Liver (tissue), 9 donors: ENCODE data around the gene TMEM151B. TPM values are rescaled to one million over a fixed set of nuclear protein-coding genes. Genes with fewer than 3 reads are reported as not detected.
"Not testable (repeated sequence)": the region's sequence is repeated elsewhere in the genome, so short reads cannot be mapped to it uniquely, and the experiment has no call there.

Experiments used
- DNase-seq: peaks from one replicate; pipeline ENCODE4 v3.0.0-alpha.2; 2017; ENCODE audit warnings: low spot score
- H3K27ac ChIP-seq, 2 donors: one replicate each; pipeline ENCODE4 v1.7.0; 2013; ENCODE audit warnings: inconsistent platforms in 2 of 2, low read length in 2 of 2, control low read depth in 1 of 2, low read depth in 1 of 2, mild to moderate bottlenecking in 1 of 2
- H3K27me3 ChIP-seq, 4 donors: one replicate each; pipeline versions ENCODE4 v1.6.1 to v1.7.0; 2013; ENCODE audit warnings: low read length in 3 of 4, inconsistent platforms in 1 of 4, mild to moderate bottlenecking in 1 of 4, moderate library complexity in 1 of 4; ENCODE audit not compliant: control insufficient read depth in 4 of 4, insufficient read depth in 4 of 4
- H3K36me3 ChIP-seq, 4 donors: one replicate each; pipeline versions ENCODE4 v1.6.1 to v1.7.0; 2013; ENCODE audit warnings: low read length in 3 of 4, mild to moderate bottlenecking in 3 of 4, low read depth in 1 of 4, moderate library complexity in 1 of 4; ENCODE audit not compliant: control insufficient read depth in 4 of 4, insufficient read depth in 3 of 4
- H3K4me1 ChIP-seq, 4 donors: one replicate each; pipeline versions ENCODE4 v1.6.1 to v1.7.0; 2013; ENCODE audit warnings: low read length in 3 of 4, mild to moderate bottlenecking in 3 of 4, moderate library complexity in 1 of 4; ENCODE audit not compliant: control insufficient read depth in 4 of 4, insufficient read depth in 4 of 4
- H3K4me3 ChIP-seq, 3 donors: one replicate each; pipeline versions ENCODE4 v1.6.1 to v1.7.0; 2013; ENCODE audit warnings: low read length in 3 of 3, control low read depth in 1 of 3, low read depth in 1 of 3, mild to moderate bottlenecking in 1 of 3
- H3K9ac ChIP-seq, 2 donors: one replicate each; pipeline ENCODE4 v1.7.0; 2013; ENCODE audit warnings: low read length in 2 of 2, mild to moderate bottlenecking in 2 of 2, moderate library complexity in 2 of 2, control low read depth in 1 of 2, low read depth in 1 of 2
- H3K9me3 ChIP-seq, 4 donors: one replicate each; pipeline versions ENCODE4 v1.6.1 to v1.7.0; 2013; ENCODE audit warnings: low read length in 3 of 4; ENCODE audit not compliant: control insufficient read depth in 4 of 4
- ATF3 ChIP-seq: IDR thresholded peaks from 2 replicates; pipeline ENCODE4 v1.6.1; 2016; ENCODE audit warnings: antibody characterized with exemption
- CTCF ChIP-seq: fragments of 150-350 bp; IDR thresholded peaks from 2 replicates; pipeline ENCODE4 v1.5.1; 2017; ENCODE audit warnings: improper control_type of control experiment, low read depth, low read length; ENCODE audit not compliant: missing input control
- EGR1 ChIP-seq, 2 donors: IDR thresholded peaks; 2 replicates each; pipeline ENCODE4 v1.6.1; 2016 to 2018; ENCODE audit warnings: antibody characterized with exemption in 2 of 2, low read depth in 2 of 2
- FOXA1 ChIP-seq: IDR thresholded peaks from 2 replicates; pipeline ENCODE4 v1.6.1; 2016; ENCODE audit warnings: antibody characterized with exemption
- FOXA2 ChIP-seq: IDR thresholded peaks from 2 replicates; pipeline ENCODE4 v1.6.1; 2016; ENCODE audit warnings: antibody characterized with exemption
- GABPA ChIP-seq, 2 donors: IDR thresholded peaks in 1 of 2; conservative IDR thresholded peaks in 1 of 2; 2 replicates each; pipeline ENCODE4 v1.6.1; 2016; ENCODE audit warnings: antibody characterized with exemption in 2 of 2, mild to moderate bottlenecking in 1 of 2, moderate library complexity in 1 of 2
- HNF4A ChIP-seq, 2 donors: conservative IDR thresholded peaks; 2 replicates each; pipeline ENCODE4 v1.6.1; 2016; ENCODE audit warnings: antibody characterized with exemption in 2 of 2, mild to moderate bottlenecking in 2 of 2
- HNF4G ChIP-seq: IDR thresholded peaks from 2 replicates; pipeline ENCODE4 v1.6.1; 2016; ENCODE audit warnings: antibody characterized with exemption
- JUND ChIP-seq, 2 donors: IDR thresholded peaks; 2 replicates each; pipeline ENCODE4 v1.6.1; 2016; ENCODE audit warnings: antibody characterized with exemption in 2 of 2
- NR2F2 ChIP-seq: IDR thresholded peaks from 2 replicates; pipeline ENCODE4 v1.6.1; 2016; ENCODE audit warnings: antibody characterized with exemption
- REST ChIP-seq: IDR thresholded peaks from 2 replicates; pipeline ENCODE4 v1.6.1; 2016; ENCODE audit warnings: antibody characterized with exemption, mild to moderate bottlenecking
- SP1 ChIP-seq: IDR thresholded peaks from 2 replicates; pipeline ENCODE4 v1.6.1; 2018; ENCODE audit warnings: antibody characterized with exemption, mild to moderate bottlenecking
- TAF1 ChIP-seq: conservative IDR thresholded peaks from 2 replicates; pipeline ENCODE4 v1.6.1; 2016; ENCODE audit warnings: antibody characterized with exemption, mild to moderate bottlenecking
- ZBTB33 ChIP-seq: IDR thresholded peaks from 2 replicates; pipeline ENCODE4 v1.6.1; 2016; ENCODE audit warnings: antibody characterized with exemption
- WGBS: extraction: QIAGEN DNeasy Blood & Tissue Kit; methylation state at CpG from one replicate; pipeline ENCODE4 v1.1.7; 2013; 5-methylcytosine and 5-hydroxymethylcytosine counted together
- polyA plus RNA-seq, 2 donors: library from polyadenylated mRNA; stranded (reverse) in 1 of 2; unstranded in 1 of 2; fragments of 200-250 nt in 1 of 2; fragments of >200 nt in 1 of 2; fragmentation: Nextera tagmentation in 1 of 2; extraction: Ambion mirVana in 1 of 2; gene quantifications; one replicate each; pipeline versions ENCODE4 v1.2.1 to v1.2.3, GENCODE V29; 2013 to 2015
- total RNA-seq, 2 donors: library from RNA; depleted of rRNA; stranded (reverse); fragments of >200 nt; gene quantifications; one replicate each; pipeline ENCODE4 v1.2.3, GENCODE V29; 2014
- donor health status: healthy.
- donor health status: healthy.
- donor health status: healthy.
- donor health status: healthy.
- donor health status: healthy.

TMEM151B gene
- total and polyA plus RNA-seq, 4 donors, result not detected

- Histone ChIP-seq H3K27me3 (no peaks in the 10 kb centered on the region), H3K4me3 (no peak overlapping the region), H3K9me3 (no peaks in the 10 kb centered on the region), H3K4me1 (no peaks in the 10 kb centered on the region), H3K27ac (no peak overlapping the region), H3K36me3 (no peaks in the 10 kb centered on the region), H3K9ac (no peak overlapping the region)
- no peak for TF ChIP-seq FOXA1
- no peak for TF ChIP-seq HNF4A (conservative IDR thresholded peaks at IDR 0.05)
- no peak for TF ChIP-seq SP1
- TF ChIP-seq EGR1 (IDR thresholded peaks at IDR 0.05; ENCODE audit: low read depth in 2 of 2), result no peak
- TF ChIP-seq ZBTB33, result no peak
- TF ChIP-seq REST, result no peak
- no peak for TF ChIP-seq TAF1
- TF ChIP-seq GABPA (IDR thresholded peaks at IDR 0.05 in 1 of 2, conservative IDR thresholded peaks at IDR 0.05 in 1 of 2), result no peak
- no peak for TF ChIP-seq JUND (IDR thresholded peaks at IDR 0.05)
- no peak for TF ChIP-seq HNF4G
- DNase-seq, result no peak
Observed at GRCh38 chr6:44327096-44327495, 56.8 kb downstream of the TMEM151B start.

- Histone ChIP-seq H3K4me3 (no peak overlapping the region), H3K4me1 (no peaks in the 10 kb centered on the region), H3K9ac (no peak overlapping the region), H3K9me3 (no peaks in the 10 kb centered on the region), H3K27ac (no peak overlapping the region), H3K36me3 (no peaks in the 10 kb centered on the region), H3K27me3 (no peaks in the 10 kb centered on the region)
- 75% methylated on average over 2 of the region's 2 CpGs for WGBS
- DNase-seq, result no peak
- no peak for TF ChIP-seq SP1
- no peak for TF ChIP-seq ZBTB33
- TF ChIP-seq TAF1, result no peak
- TF ChIP-seq CTCF, result no peak
- no peak for TF ChIP-seq FOXA2
- TF ChIP-seq ATF3, result no peak
- TF ChIP-seq GABPA (IDR thresholded peaks at IDR 0.05 in 1 of 2, conservative IDR thresholded peaks at IDR 0.05 in 1 of 2), result no peak
- TF ChIP-seq NR2F2, result no peak
Observed at GRCh38 chr6:44327760-44328159, 57.5 kb downstream of the TMEM151B start.

GRCh38 chr6:44328203-44328602 is 58.0 kb downstream of the TMEM151B start:
- H3K9me3 ChIP-seq, H3K27ac ChIP-seq, H3K36me3 ChIP-seq, H3K27me3 ChIP-seq, H3K4me3 ChIP-seq, DNase-seq, H3K4me1 ChIP-seq, H3K9ac ChIP-seq: not testable (repeated sequence)
- WGBS, result 45% methylated on average over 7 of the region's 9 CpGs
